HCT116 (cell line): ENCODE measurements around the gene MRPL45. TPM values are rescaled to one million over a fixed set of nuclear protein-coding genes. Genes with fewer than 3 reads are reported as not detected.

ENCODE experiments used
- ATAC-seq: fragments of 200-7000 bp; cut with Tn5 transposase; 2 replicates; pipeline ENCODE4 v1.9.1; 2020; ENCODE audit warnings: mild to moderate bottlenecking, moderate library complexity
- BruUV-seq: library from RNA; stranded (reverse); fragments of 400-500 nt; replicated peaks from 2 replicates; lab custom pipeline; 2021; lab: Mats Ljungman, UMichigan
- CTCF ChIA-PET: fragments of 300-600 bp; sonication (Branson Sonifier 250); formaldehyde crosslinking; loops from one replicate; lab custom pipeline; 2021; ENCODE audit warnings: antibody characterized with exemption; lab: Charles Lee
- POLR2A ChIA-PET: fragments of 300-600, 350-600 bp; sonication (Branson Sonifier 250); formaldehyde crosslinking; loops from one replicate; lab custom pipeline; 2021; ENCODE audit warnings: antibody characterized with exemption; lab: Charles Lee
- RAD21 ChIA-PET, 2 experiments: fragments of 300-600 bp; sonication (Branson Sonifier 250); formaldehyde crosslinking; loops; one replicate each; lab custom pipeline; 2023; ENCODE audit warnings: low total read pairs in 2 of 2; ENCODE audit not compliant: uncharacterized antibody in 2 of 2, unreplicated experiment in 2 of 2, low non-redundant PET in 1 of 2; lab: Charles Lee
- DNase-seq: peaks from one replicate; pipeline ENCODE4 v3.0.0-alpha.2; 2010; ENCODE audit warnings: low read depth, low spot score
- H2AFZ ChIP-seq: fragments of 200-600 bp; shearing (Covaris generic), sonication (generic); 2 replicates; pipeline ENCODE4 v1.6.1; 2017; ENCODE audit warnings: low read depth, mixed run types, mixed read lengths, antibody characterized with exemption, low read length; ENCODE audit not compliant: poor library complexity, severe bottlenecking
- H3K27ac ChIP-seq: 2 replicates; pipeline ENCODE4 v1.5.1; 2012; ENCODE audit warnings: low read depth, low read length
- H3K27me3 ChIP-seq: fragments of 200-600 bp; sonication (generic); 2 replicates; pipeline ENCODE4 v1.6.1; 2016; ENCODE audit warnings: mixed run types, low read length, mixed read lengths; ENCODE audit not compliant: insufficient read depth
- H3K36me3 ChIP-seq, 2 experiments: fragments of 200-500 bp in 1 of 2; fragments of 200-600 bp in 1 of 2; sonication (Bioruptor generic) in 1 of 2; sonication (generic) in 1 of 2; 2 replicates each; pipeline versions ENCODE4 v1.5.1 to v1.6.1; 2014 to 2016; ENCODE audit warnings: low read length in 2 of 2, inconsistent platforms in 1 of 2, mixed read lengths in 1 of 2, mixed run types in 1 of 2; ENCODE audit not compliant: insufficient read depth in 2 of 2, control insufficient read depth in 1 of 2
- H3K4me1 ChIP-seq, 2 experiments: fragments of 200-600 bp in 1 of 2; sonication (generic) in 1 of 2; 2 replicates each; pipeline versions ENCODE4 v1.5.1 to v1.6.1; 2012 to 2017; ENCODE audit warnings: low read length in 2 of 2, inconsistent platforms in 1 of 2, mild to moderate bottlenecking in 1 of 2, mixed read lengths in 1 of 2, mixed run types in 1 of 2, moderate library complexity in 1 of 2; ENCODE audit not compliant: insufficient read depth in 2 of 2, control insufficient read depth in 1 of 2
- H3K4me2 ChIP-seq: fragments of 200-600 bp; sonication (generic); 2 replicates; pipeline ENCODE4 v1.6.1; 2017; ENCODE audit warnings: mixed run types, low read length, mixed read lengths
- H3K4me3 ChIP-seq, 2 experiments: fragments of 200-600 bp in 1 of 2; sonication (generic) in 1 of 2; replicated peaks in 1 of 2; 2 replicates each; pipeline ENCODE4 v1.5.1; 2011 to 2016; ENCODE audit warnings: low read length in 2 of 2, control low read depth in 1 of 2, low read depth in 1 of 2, mild to moderate bottlenecking in 1 of 2, mixed read lengths in 1 of 2, mixed run types in 1 of 2
- H3K79me2 ChIP-seq: fragments of 200-600 bp; sonication (generic); 2 replicates; pipeline ENCODE4 v1.6.1; 2017; ENCODE audit warnings: mild to moderate bottlenecking, mixed run types, low read length, moderate library complexity, mixed read lengths; ENCODE audit not compliant: insufficient read depth
- H3K9ac ChIP-seq: fragments of 200-600 bp; sonication (generic); 2 replicates; pipeline ENCODE4 v1.6.1; 2016; ENCODE audit warnings: low read length, mixed read lengths
- H3K9me2 ChIP-seq: fragments of 200-600 bp; sonication (generic), shearing (Covaris generic); 2 replicates; pipeline ENCODE4 v1.6.1; 2017; ENCODE audit warnings: mixed run types, mild to moderate bottlenecking, moderate library complexity; ENCODE audit not compliant: insufficient read depth
- H3K9me3 ChIP-seq, 2 experiments: fragments of 200-500 bp in 1 of 2; fragments of 200-600 bp in 1 of 2; sonication (Bioruptor generic) in 1 of 2; sonication (generic) in 1 of 2; 2 replicates each; pipeline ENCODE4 v1.6.1; 2014 to 2017; ENCODE audit warnings: low read length in 2 of 2, mixed read lengths in 2 of 2, inconsistent platforms in 1 of 2, low read depth in 1 of 2, mild to moderate bottlenecking in 1 of 2, mixed run types in 1 of 2, moderate library complexity in 1 of 2; ENCODE audit not compliant: control insufficient read depth in 1 of 2, insufficient read depth in 1 of 2
- H4K20me1 ChIP-seq: fragments of 200-600 bp; sonication (generic), shearing (Covaris generic); 2 replicates; pipeline ENCODE4 v1.6.1; 2017; ENCODE audit warnings: mixed run types, mild to moderate bottlenecking, moderate library complexity; ENCODE audit not compliant: insufficient read depth
- ATF3 ChIP-seq: IDR thresholded peaks from 2 replicates; pipeline ENCODE4 v1.6.1; 2012
- EZH2 ChIP-seq: fragments of 200-600 bp; sonication (generic); IDR thresholded peaks from 2 replicates; pipeline ENCODE4 v1.6.1; 2017; ENCODE audit warnings: antibody characterized with exemption, mixed run types
- FOSL1 ChIP-seq: IDR thresholded peaks from 2 replicates; pipeline ENCODE4 v1.6.1; 2012; ENCODE audit warnings: low read depth
- POLR2A ChIP-seq: IDR thresholded peaks from 2 replicates; pipeline ENCODE4 v1.7.0; 2011; ENCODE audit warnings: borderline replicate concordance; ENCODE audit not compliant: insufficient read depth, insufficient read length; ENCODE audit errors: extremely low read depth
- RAD21 ChIP-seq: IDR thresholded peaks from 2 replicates; pipeline ENCODE4 v1.6.1; 2012; ENCODE audit warnings: low read depth, mild to moderate bottlenecking
- SIN3A ChIP-seq: IDR thresholded peaks from 2 replicates; pipeline ENCODE4 v1.6.1; 2012; ENCODE audit warnings: low read depth
- SP1 ChIP-seq: IDR thresholded peaks from 2 replicates; pipeline ENCODE4 v1.6.1; 2012; ENCODE audit warnings: low read depth
- TCF7L2 ChIP-seq: IDR thresholded peaks from 2 replicates; pipeline ENCODE4 v1.7.0; 2011; ENCODE audit warnings: borderline replicate concordance, inconsistent platforms; ENCODE audit not compliant: insufficient read depth, insufficient read length; ENCODE audit errors: extremely low read depth
- YY1 ChIP-seq: IDR thresholded peaks from 2 replicates; pipeline ENCODE4 v1.6.1; 2011; ENCODE audit warnings: low read length, low read depth, moderate library complexity, mild to moderate bottlenecking; ENCODE audit not compliant: insufficient replicate concordance; ENCODE audit errors: extremely low read depth
- ZFX ChIP-seq: fragments of 450-650 bp; IDR thresholded peaks from 2 replicates; pipeline ENCODE4 v1.6.1; 2017
- intact Hi-C: fragments of 100-400 bp; cut with micrococcal nuclease; formaldehyde crosslinking; loops from 2 replicates; pipeline ENCODE4 v1.10.0; 2022
- total RNA-seq: library from RNA; stranded (reverse); gene quantifications from one replicate; pipeline ENCODE4 v1.2.1, GENCODE V29; 2021; ENCODE audit not compliant: unreplicated experiment
- TF ChIP-seq, protein P1 (sequence below): IDR thresholded peaks from 2 replicates; pipeline ENCODE4 v1.6.1; 2012; ENCODE audit warnings: low read depth
- TF ChIP-seq, protein P2 (sequence below): IDR thresholded peaks from 2 replicates; pipeline ENCODE4 v1.6.1; 2011; ENCODE audit warnings: mild to moderate bottlenecking, low read length, moderate library complexity; ENCODE audit not compliant: insufficient replicate concordance; ENCODE audit errors: extremely low read depth

Gene MRPL45
- total RNA-seq, 1 experiment from 2014 or later = 76.1 TPM

DNA sequence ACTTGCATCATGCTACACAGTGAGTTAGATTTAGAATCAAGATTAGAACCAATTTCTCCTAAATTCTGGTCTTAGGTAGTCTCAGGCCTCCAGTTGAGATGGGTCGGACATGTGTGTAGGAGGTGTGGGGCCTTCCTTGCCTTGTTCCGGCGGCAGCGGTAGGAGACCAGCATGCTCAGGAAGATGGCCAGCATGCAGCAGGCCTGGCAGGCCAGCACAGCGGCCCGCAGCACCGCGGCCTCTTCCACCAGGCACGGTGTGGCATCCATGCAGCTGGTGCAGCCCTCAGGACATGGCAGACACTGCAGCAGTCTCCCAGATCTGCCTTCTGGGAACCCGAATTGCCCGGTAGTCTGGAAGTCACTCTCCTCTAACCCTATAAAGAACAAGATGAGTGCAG is 39.9 kb downstream of the MRPL45 start:
- no peak overlapping the region for H3K27ac ChIP-seq
- no peak overlapping the region for H3K4me3 ChIP-seq
- H3K27me3 ChIP-seq = no peaks in the 10 kb centered on the region
- H3K9me3 ChIP-seq = no peaks in the 10 kb centered on the region
- H2AFZ ChIP-seq = no peak overlapping the region
- H3K79me2 ChIP-seq = no peaks in the 10 kb centered on the region
- POLR2A ChIA-PET = no interaction called here
- ATAC-seq = no peak
- CTCF ChIA-PET = interaction anchor here (1.5 kb wide), 1 partner anchor 13 kb away, joined by 3 read pairs; no protein-coding TSS in a partner anchor
- no peak for DNase-seq
- peaks cover 5 to 7% of the 10 kb centered on the region in 2 experiments; a peak in 3 of 4 replicates for H3K4me1 ChIP-seq
- RAD21 ChIA-PET = no interaction called here
- H3K9ac ChIP-seq = no peak overlapping the region
- no peaks in the 10 kb centered on the region for H4K20me1 ChIP-seq
- no peaks in the 10 kb centered on the region for H3K36me3 ChIP-seq
- H3K4me2 ChIP-seq = no peak overlapping the region
- no TSS peak for BruUV-seq
- TF ChIP-seq SP1 = no peak
- TF ChIP-seq, all 23 proteins: peak for 0
- no peaks in the 10 kb centered on the region for H3K9me2 ChIP-seq
- intact Hi-C loops = no loop called here

DNA sequence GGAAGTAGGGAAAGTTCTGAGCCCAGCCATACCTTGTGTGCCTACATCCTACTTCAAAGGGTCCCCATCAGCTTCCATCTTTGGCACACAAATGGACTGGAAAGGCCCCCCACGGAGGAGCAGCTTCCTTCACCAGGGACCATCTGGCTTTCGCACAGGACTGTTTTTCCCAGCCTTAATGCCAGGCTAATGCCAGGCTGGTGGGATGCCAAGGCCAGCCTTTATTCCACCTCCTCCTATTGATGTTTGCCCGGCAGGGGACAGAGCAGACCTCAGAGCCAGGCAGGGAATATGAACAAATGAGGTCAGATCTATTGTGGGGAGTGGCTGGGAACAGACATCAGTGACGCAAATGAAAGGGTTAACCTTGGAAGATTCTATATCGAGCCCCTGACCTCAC is 41.1 kb downstream of the MRPL45 start:
- Histone ChIP-seq H3K9me2 (no peaks in the 10 kb centered on the region), H3K27ac (no peak overlapping the region), H3K9me3 (no peaks in the 10 kb centered on the region), H3K9ac (no peak overlapping the region), H4K20me1 (no peaks in the 10 kb centered on the region), H3K36me3 (no peaks in the 10 kb centered on the region), H3K4me1 (peaks cover 5 to 7% of the 10 kb centered on the region in 2 experiments; a peak in 3 of 4 replicates), H3K4me3 (no peak overlapping the region), H3K27me3 (no peaks in the 10 kb centered on the region), H3K79me2 (no peaks in the 10 kb centered on the region), H2AFZ (no peak overlapping the region), H3K4me2 (no peak overlapping the region)
- ChIA-PET RAD21 (interaction anchor here in 1 of 2 experiments (0.6 kb wide), 1 partner anchor 70 kb away, joined by 3 read pairs; no protein-coding TSS in a partner anchor), CTCF (no interaction called here), POLR2A (no interaction called here)
- DNase-seq (no peak), ATAC-seq (no peak)
- BruUV-seq = no TSS peak
- intact Hi-C loops = no loop called here
- TF ChIP-seq YY1 (no peak), SP1 (no peak), POLR2A (no peak), TCF7L2 (no peak), ATF3 (no peak), EZH2 (no peak), RAD21 (no peak), ZFX (no peak), SIN3A (no peak), FOSL1 (no peak)
- TF ChIP-seq, protein P1, sequence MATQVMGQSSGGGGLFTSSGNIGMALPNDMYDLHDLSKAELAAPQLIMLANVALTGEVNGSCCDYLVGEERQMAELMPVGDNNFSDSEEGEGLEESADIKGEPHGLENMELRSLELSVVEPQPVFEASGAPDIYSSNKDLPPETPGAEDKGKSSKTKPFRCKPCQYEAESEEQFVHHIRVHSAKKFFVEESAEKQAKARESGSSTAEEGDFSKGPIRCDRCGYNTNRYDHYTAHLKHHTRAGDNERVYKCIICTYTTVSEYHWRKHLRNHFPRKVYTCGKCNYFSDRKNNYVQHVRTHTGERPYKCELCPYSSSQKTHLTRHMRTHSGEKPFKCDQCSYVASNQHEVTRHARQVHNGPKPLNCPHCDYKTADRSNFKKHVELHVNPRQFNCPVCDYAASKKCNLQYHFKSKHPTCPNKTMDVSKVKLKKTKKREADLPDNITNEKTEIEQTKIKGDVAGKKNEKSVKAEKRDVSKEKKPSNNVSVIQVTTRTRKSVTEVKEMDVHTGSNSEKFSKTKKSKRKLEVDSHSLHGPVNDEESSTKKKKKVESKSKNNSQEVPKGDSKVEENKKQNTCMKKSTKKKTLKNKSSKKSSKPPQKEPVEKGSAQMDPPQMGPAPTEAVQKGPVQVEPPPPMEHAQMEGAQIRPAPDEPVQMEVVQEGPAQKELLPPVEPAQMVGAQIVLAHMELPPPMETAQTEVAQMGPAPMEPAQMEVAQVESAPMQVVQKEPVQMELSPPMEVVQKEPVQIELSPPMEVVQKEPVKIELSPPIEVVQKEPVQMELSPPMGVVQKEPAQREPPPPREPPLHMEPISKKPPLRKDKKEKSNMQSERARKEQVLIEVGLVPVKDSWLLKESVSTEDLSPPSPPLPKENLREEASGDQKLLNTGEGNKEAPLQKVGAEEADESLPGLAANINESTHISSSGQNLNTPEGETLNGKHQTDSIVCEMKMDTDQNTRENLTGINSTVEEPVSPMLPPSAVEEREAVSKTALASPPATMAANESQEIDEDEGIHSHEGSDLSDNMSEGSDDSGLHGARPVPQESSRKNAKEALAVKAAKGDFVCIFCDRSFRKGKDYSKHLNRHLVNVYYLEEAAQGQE = no peak
- TF ChIP-seq, protein P2, sequence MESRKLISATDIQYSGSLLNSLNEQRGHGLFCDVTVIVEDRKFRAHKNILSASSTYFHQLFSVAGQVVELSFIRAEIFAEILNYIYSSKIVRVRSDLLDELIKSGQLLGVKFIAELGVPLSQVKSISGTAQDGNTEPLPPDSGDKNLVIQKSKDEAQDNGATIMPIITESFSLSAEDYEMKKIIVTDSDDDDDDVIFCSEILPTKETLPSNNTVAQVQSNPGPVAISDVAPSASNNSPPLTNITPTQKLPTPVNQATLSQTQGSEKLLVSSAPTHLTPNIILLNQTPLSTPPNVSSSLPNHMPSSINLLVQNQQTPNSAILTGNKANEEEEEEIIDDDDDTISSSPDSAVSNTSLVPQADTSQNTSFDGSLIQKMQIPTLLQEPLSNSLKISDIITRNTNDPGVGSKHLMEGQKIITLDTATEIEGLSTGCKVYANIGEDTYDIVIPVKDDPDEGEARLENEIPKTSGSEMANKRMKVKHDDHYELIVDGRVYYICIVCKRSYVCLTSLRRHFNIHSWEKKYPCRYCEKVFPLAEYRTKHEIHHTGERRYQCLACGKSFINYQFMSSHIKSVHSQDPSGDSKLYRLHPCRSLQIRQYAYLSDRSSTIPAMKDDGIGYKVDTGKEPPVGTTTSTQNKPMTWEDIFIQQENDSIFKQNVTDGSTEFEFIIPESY = no peak
